ENCODE measurements around the gene GRIFIN. TPM values are rescaled to one million over a fixed set of nuclear protein-coding genes. Genes with fewer than 3 reads are reported as not detected.

GRIFIN gene
- total RNA-seq, 1 donor from 2014 or later, result not detected

DNA sequence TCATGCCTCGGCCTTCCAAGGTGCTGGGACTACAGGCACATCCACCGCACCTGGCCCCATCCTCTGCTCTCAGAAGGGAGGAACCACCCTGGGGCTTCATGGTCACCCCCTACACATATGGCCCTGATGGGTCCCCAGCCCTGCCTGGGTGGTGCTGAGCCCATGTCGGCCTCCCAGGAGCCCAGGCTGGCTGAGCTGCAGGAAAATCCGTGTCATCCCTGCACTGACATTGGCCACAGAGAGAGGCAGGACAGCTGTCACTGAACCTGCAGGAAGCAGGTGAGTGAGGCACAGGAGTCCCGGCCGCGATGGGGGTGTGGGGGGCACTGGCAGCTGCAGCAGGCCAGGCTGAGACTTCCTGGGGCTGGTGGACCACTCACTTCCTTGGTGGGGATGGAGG is 8.0 kb downstream of the GRIFIN start:
- TF ChIP-seq, protein P1, sequence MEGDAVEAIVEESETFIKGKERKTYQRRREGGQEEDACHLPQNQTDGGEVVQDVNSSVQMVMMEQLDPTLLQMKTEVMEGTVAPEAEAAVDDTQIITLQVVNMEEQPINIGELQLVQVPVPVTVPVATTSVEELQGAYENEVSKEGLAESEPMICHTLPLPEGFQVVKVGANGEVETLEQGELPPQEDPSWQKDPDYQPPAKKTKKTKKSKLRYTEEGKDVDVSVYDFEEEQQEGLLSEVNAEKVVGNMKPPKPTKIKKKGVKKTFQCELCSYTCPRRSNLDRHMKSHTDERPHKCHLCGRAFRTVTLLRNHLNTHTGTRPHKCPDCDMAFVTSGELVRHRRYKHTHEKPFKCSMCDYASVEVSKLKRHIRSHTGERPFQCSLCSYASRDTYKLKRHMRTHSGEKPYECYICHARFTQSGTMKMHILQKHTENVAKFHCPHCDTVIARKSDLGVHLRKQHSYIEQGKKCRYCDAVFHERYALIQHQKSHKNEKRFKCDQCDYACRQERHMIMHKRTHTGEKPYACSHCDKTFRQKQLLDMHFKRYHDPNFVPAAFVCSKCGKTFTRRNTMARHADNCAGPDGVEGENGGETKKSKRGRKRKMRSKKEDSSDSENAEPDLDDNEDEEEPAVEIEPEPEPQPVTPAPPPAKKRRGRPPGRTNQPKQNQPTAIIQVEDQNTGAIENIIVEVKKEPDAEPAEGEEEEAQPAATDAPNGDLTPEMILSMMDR (IDR thresholded peaks at IDR 0.05; ENCODE audit: borderline replicate concordance), result no peak
- no peaks in the 10 kb centered on the region for H3K9me3 ChIP-seq (replicated peaks)
- H3K36me3 ChIP-seq, result no peaks in the 10 kb centered on the region
- no peak for DNase-seq
- H3K4me1 ChIP-seq, result peaks cover 15% of the 10 kb centered on the region
- no peak overlapping the region for H3K27ac ChIP-seq (replicated peaks)
- H3K27me3 ChIP-seq (ENCODE audit: low read depth), result peaks cover 22% of the 10 kb centered on the region
- H3K4me3 ChIP-seq, result no peak overlapping the region
- intact Hi-C loops (cut with micrococcal nuclease), result no loop called here

DNA sequence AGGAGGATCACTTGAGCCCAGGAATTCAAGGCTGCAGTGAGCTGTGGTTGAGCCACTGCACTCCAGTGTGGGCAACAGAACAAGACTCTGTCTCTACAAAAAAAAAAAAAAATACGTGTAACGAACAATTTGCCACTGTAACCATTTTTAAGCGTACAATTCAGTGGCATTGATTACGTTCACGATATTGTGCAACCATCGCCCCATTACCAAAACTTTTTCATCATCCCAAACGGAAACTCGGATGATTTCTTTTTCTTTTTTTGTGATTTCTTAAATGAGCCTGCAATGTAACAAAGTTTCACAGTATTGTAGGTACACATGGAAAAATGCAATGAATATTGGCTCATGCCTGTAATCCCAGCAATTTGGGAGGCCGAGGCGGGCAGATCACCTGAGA is 9.5 kb downstream of the GRIFIN start:
- Histone ChIP-seq H3K4me1 (peaks cover 12% of the 10 kb centered on the region), H3K27me3 (ENCODE audit: low read depth) (peaks cover 17% of the 10 kb centered on the region), H3K9me3 (replicated peaks) (no peaks in the 10 kb centered on the region), H3K27ac (replicated peaks) (no peak overlapping the region), H3K36me3 (no peaks in the 10 kb centered on the region), H3K4me3 (no peak overlapping the region)
- no peak for DNase-seq
- intact Hi-C loops (cut with micrococcal nuclease), result no loop called here
- TF ChIP-seq, protein P1 (IDR thresholded peaks at IDR 0.05; ENCODE audit: borderline replicate concordance), result no peak

GRCh38 chr7:2465928-2466327 is 10.3 kb downstream of the GRIFIN start:
- Histone ChIP-seq H3K9me3 (replicated peaks) (no peaks in the 10 kb centered on the region), H3K4me3 (no peak overlapping the region), H3K4me1 (peaks cover 4% of the 10 kb centered on the region), H3K36me3 (no peaks in the 10 kb centered on the region), H3K27me3 (ENCODE audit: low read depth) (peaks cover 10% of the 10 kb centered on the region), H3K27ac (replicated peaks) (no peak overlapping the region)
- no peak for DNase-seq
- TF ChIP-seq, protein P1 (IDR thresholded peaks at IDR 0.05; ENCODE audit: borderline replicate concordance), result no peak
- intact Hi-C loops (cut with micrococcal nuclease), result no loop called here

GRCh38 chr7:2462731-2463130 is 13.5 kb downstream of the GRIFIN start:
- no peak overlapping the region for H3K27ac ChIP-seq (replicated peaks)

GRCh38 chr7:2461268-2462026 is 14.8 kb downstream of the GRIFIN start:
- no peak overlapping the region for H3K4me3 ChIP-seq
- no peak overlapping the region for H3K27ac ChIP-seq (replicated peaks)
- H3K4me1 ChIP-seq, result no peaks in the 10 kb centered on the region
- DNase-seq, result no peak
- no peaks in the 10 kb centered on the region for H3K36me3 ChIP-seq
- TF ChIP-seq, protein P1 (IDR thresholded peaks at IDR 0.05; ENCODE audit: borderline replicate concordance), result no peak
- intact Hi-C loops (cut with micrococcal nuclease), result no loop called here
- no peaks in the 10 kb centered on the region for H3K27me3 ChIP-seq (ENCODE audit: low read depth)
- H3K9me3 ChIP-seq (replicated peaks), result no peaks in the 10 kb centered on the region

More at GRCh38 chr7:2462731-2463130, 13.5 kb downstream of the GRIFIN start:
- Histone ChIP-seq H3K4me1 (no peaks in the 10 kb centered on the region), H3K9me3 (replicated peaks) (no peaks in the 10 kb centered on the region), H3K4me3 (no peak overlapping the region), H3K27me3 (ENCODE audit: low read depth) (no peaks in the 10 kb centered on the region), H3K36me3 (no peaks in the 10 kb centered on the region)
- intact Hi-C loops (cut with micrococcal nuclease), result no loop called here
- no peak for DNase-seq
- TF ChIP-seq, protein P1 (IDR thresholded peaks at IDR 0.05; ENCODE audit: borderline replicate concordance), result no peak

Measured in left ventricle myocardium inferior (tissue), 1 donor.